Epithelial cell of esophagus (primary cell): ENCODE results near the gene HDAC4.

Experiments used
- DNase-seq: peaks from one replicate; pipeline ENCODE4 v3.0.0; 2010; ENCODE audit warnings: low read depth
- H3K4me3 ChIP-seq: 2 replicates; pipeline ENCODE4 v1.5.1; 2011; ENCODE audit warnings: mild to moderate bottlenecking, low read length, control low read depth
- CTCF ChIP-seq: IDR thresholded peaks from 2 replicates; pipeline ENCODE4 v1.5.1; 2011; ENCODE audit warnings: low read depth, mild to moderate bottlenecking, low read length, control low read depth, inconsistent platforms; ENCODE audit not compliant: insufficient read depth; ENCODE audit errors: missing control alignments

Gene HDAC4

DNA sequence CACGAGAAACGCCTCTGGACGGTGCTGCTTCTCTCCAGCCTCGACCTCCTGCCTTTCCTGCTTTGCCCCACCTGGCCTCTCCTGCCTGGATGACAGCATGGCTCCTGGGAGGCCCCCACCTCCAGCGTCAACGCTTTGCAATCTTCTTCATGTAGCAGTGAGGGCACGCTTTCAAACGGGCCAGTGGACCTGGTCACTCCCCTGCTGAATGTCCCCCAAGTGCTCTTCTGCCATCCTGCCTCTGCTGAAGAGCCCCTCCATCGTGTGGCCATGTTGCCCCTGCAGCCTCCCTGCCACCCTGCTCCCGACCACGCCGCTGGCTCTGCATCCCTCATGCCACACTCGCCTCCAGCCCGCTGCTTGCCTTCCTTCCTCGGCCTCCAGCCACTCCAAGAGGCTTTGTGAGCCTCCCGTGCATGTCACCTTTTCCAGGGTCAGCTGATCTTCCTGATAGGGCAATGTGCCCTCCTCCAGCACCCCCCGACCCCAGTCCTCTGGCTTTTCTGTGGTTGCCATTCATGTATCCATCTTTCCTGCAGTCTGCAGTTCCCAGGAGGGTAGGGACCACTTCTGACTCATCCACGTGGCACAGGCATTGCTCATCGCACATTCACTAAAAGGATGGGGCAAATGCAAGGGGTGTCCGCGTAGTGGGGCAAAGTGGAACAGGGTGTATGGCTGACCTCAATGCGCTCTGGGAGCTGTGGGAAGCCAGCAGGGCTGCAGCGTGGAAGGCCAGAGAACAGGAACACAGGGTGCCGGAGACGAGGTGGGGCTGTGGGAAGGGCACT lies 284.2 kb downstream of the HDAC4 start:
- TF ChIP-seq CTCF: no peak
- no peak overlapping the region for H3K4me3 ChIP-seq
- peak; percentile 45 for DNase-seq

DNA sequence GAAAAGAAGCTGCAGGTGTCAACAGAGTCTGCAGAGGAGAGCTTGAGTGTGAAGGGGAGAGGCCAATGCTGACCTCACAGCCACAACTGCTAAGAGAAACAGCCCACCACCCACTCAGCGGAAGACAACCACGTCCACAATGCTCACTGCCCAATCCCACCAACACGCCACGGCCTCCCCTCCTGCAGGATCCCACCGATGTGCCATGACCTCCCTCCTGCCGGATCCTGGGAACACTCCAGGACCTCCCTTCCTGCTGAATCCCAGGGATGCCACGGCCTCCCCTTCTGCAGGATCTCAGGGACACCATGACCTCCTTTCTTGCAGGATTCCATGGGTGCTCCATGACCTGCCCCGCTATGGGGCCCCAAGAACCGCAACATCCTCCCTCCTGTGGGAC lies 285.2 kb downstream of the HDAC4 start:
- H3K4me3 ChIP-seq: no peak overlapping the region
- DNase-seq: no peak
- no peak for TF ChIP-seq CTCF

- no peak overlapping the region for H3K4me3 ChIP-seq
- DNase-seq: no peak
- TF ChIP-seq CTCF: no peak
Measured at GRCh38 chr2:239114616-239115265, 286.1 kb downstream of the HDAC4 start.

DNA sequence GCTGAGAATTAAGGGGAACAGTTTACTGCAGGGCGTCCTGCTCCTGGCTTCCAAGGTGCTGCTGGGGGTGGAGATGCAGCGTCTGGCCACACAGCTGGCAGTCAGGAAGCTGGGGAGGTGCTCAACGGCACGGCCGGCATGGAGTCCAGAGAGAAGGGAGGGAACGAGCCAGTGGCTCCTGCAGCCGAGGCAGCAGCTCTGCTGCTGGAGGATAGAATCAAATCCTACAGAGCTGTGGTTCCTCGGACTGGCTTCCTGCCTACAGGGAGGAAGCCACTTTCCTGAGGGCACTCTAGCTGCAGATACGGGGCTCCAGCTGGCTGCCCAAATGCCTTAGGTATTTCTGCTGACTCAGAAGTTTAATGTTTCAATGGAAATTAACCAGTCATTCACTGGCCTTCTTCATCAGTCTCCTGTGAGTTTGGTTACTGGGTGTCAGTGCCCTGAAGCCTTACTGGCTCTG lies 286.7 kb downstream of the HDAC4 start:
- TF ChIP-seq CTCF: no peak
- peak; percentile 9 for DNase-seq
- H3K4me3 ChIP-seq: no peak overlapping the region

GRCh38 chr2:239113615-239114014 lies 287.2 kb downstream of the HDAC4 start:
- TF ChIP-seq CTCF: no peak
- no peak overlapping the region for H3K4me3 ChIP-seq
- no peak for DNase-seq

GRCh38 chr2:239113171-239113570 lies 287.6 kb downstream of the HDAC4 start:
- H3K4me3 ChIP-seq: no peak overlapping the region

More at GRCh38 chr2:239113171-239113570, 287.6 kb downstream of the HDAC4 start:
- DNase-seq: no peak
- TF ChIP-seq CTCF: no peak
